Skeletal muscle cell (primary cell): ENCODE measurements around the gene TCF12.

ENCODE experiments used
- DNase-seq: peaks from one replicate; pipeline ENCODE4 v3.0.0-alpha.2; 2010; ENCODE audit warnings: low read depth
- H3K4me3 ChIP-seq: 2 replicates; pipeline ENCODE4 v1.5.1; 2011; ENCODE audit warnings: low read depth, mild to moderate bottlenecking, control low read depth, low read length, moderate library complexity

The TCF12 gene

GRCh38 chr15:56918046-56918938 is at the start of gene TCF12:
TCF12 (plus strand) TSS chr15:56918644; CDS start chr15:56919914, 1,270 bp downstream.
- peak; percentile 90 for DNase-seq

GRCh38 chr15:56869573-56869972 is 48.9 kb upstream of the TCF12 start:
- no peak overlapping the region for H3K4me3 ChIP-seq
- DNase-seq: no peak

More at GRCh38 chr15:56918046-56918938, at the start of gene TCF12:
- H3K4me3 ChIP-seq: peak within 1 kb of the TSS; percentile 60

GRCh38 chr15:56871185-56871584 is 47.3 kb upstream of the TCF12 start:
- H3K4me3 ChIP-seq: no peak overlapping the region
- peak; percentile 38 for DNase-seq

- H3K4me3 ChIP-seq: no peak overlapping the region
- DNase-seq: no peak
Measured at GRCh38 chr15:56871867-56872266, 46.6 kb upstream of the TCF12 start.

- DNase-seq: no peak
- no peak overlapping the region for H3K4me3 ChIP-seq
Measured at GRCh38 chr15:56877255-56877970, 41.0 kb upstream of the TCF12 start.

- H3K4me3 ChIP-seq: no peak overlapping the region
- DNase-seq: no peak
Measured at GRCh38 chr15:56879502-56879901, 38.9 kb upstream of the TCF12 start.

- DNase-seq: no peak
- H3K4me3 ChIP-seq: no peak overlapping the region
Measured at GRCh38 chr15:56883088-56883487, 35.4 kb upstream of the TCF12 start.

GRCh38 chr15:56886363-56886931 is 32.0 kb upstream of the TCF12 start:
- no peak for DNase-seq

GRCh38 chr15:56886932-56887781 is 31.3 kb upstream of the TCF12 start:
- H3K4me3 ChIP-seq: peak overlapping the region; percentile 58
- DNase-seq: peak; percentile 94

More at GRCh38 chr15:56886363-56886931, 32.0 kb upstream of the TCF12 start:
- H3K4me3 ChIP-seq: peak overlapping the region; percentile 58

- DNase-seq: no peak
- H3K4me3 ChIP-seq: peak overlapping the region; percentile 58
Measured at GRCh38 chr15:56887782-56888438, 30.5 kb upstream of the TCF12 start.

- no peak for DNase-seq
- H3K4me3 ChIP-seq: no peak overlapping the region
Measured at GRCh38 chr15:56890038-56890437, 28.4 kb upstream of the TCF12 start.

GRCh38 chr15:56891852-56892440 is 26.5 kb upstream of the TCF12 start:
- DNase-seq: no peak
- no peak overlapping the region for H3K4me3 ChIP-seq

- no peak overlapping the region for H3K4me3 ChIP-seq
- no peak for DNase-seq
Measured at GRCh38 chr15:56892659-56893363, 25.6 kb upstream of the TCF12 start.

GRCh38 chr15:56893364-56893678 is 25.1 kb upstream of the TCF12 start:
- H3K4me3 ChIP-seq: no peak overlapping the region
- no peak for DNase-seq

- H3K4me3 ChIP-seq: no peak overlapping the region
- DNase-seq: no peak
Measured at GRCh38 chr15:56894601-56895000, 23.8 kb upstream of the TCF12 start.

GRCh38 chr15:56901931-56902330 is 16.5 kb upstream of the TCF12 start:
- DNase-seq: no peak
- H3K4me3 ChIP-seq: no peak overlapping the region

GRCh38 chr15:56906766-56907165 is 11.7 kb upstream of the TCF12 start:
- DNase-seq: no peak
- no peak overlapping the region for H3K4me3 ChIP-seq

- no peak for DNase-seq
- no peak overlapping the region for H3K4me3 ChIP-seq
Measured at GRCh38 chr15:56910801-56911200, 7.6 kb upstream of the TCF12 start.
